A549 (cell line): ENCODE results near the gene FBXL13. TPM values are rescaled to one million over a fixed set of nuclear protein-coding genes. Genes with fewer than 3 reads are reported as not detected.

ENCODE experiments used
- ATAC-seq, 2 experiments: fragments of 200-7000 bp in 1 of 2; fragments of >200 bp in 1 of 2; cut with Nextera tagmentation in 1 of 2; cut with Tn5 transposase in 1 of 2; 3 replicates each; pipeline versions ENCODE4 v1.8.0 to v1.9.1; 2018 to 2020; ENCODE audit warnings: mild to moderate bottlenecking in 1 of 2, moderate library complexity in 1 of 2
- CTCF ChIA-PET: fragments of 300-600 bp; sonication (Branson Sonifier 250); formaldehyde crosslinking; extraction: SDS; loops from one replicate; lab custom pipeline; 2021; ENCODE audit warnings: antibody characterized with exemption, inconsistent platforms; lab: Yijun Ruan, JAX
- POLR2A ChIA-PET: fragments of 350-600 bp; formaldehyde crosslinking; extraction: SDS; loops from one replicate; lab custom pipeline; 2021; ENCODE audit warnings: antibody characterized with exemption, inconsistent platforms; lab: Yijun Ruan, JAX
- DNase-seq, 2 experiments: peaks; one replicate each; pipeline versions ENCODE4 v3.0.0 to v3.0.0-alpha.2; 2011 to 2016; ENCODE audit warnings: low read depth in 1 of 2, low spot score in 1 of 2
- FAIRE-seq: peaks from 2 replicates; lab custom pipeline; 2011; peaks lifted over from hg19 to GRCh38; lab: Jason Lieb, UNC
- H3K27ac ChIP-seq, 2 experiments: fragments of >200 bp; sonication (Bioruptor Twin); formaldehyde crosslinking; 3 replicates each; pipeline ENCODE4 v1.5.1; 2016 to 2017
- H3K4me1 ChIP-seq: fragments of >200 bp; sonication (Bioruptor Twin); formaldehyde crosslinking; 3 replicates; pipeline ENCODE4 v1.6.1; 2016
- H3K4me2 ChIP-seq: fragments of >200 bp; sonication (Bioruptor Twin); formaldehyde crosslinking; 3 replicates; pipeline ENCODE4 v1.6.1; 2016
- H3K4me3 ChIP-seq: fragments of >200 bp; sonication (Bioruptor Twin); formaldehyde crosslinking; 3 replicates; pipeline ENCODE4 v1.5.1; 2016
- H3K9me3 ChIP-seq: fragments of >200 bp; sonication (Bioruptor Twin); formaldehyde crosslinking; 3 replicates; pipeline ENCODE4 v1.6.1; 2016
- CBX8 ChIP-seq: fragments of 200-600 bp; sonication (generic); IDR thresholded peaks from 2 replicates; pipeline ENCODE4 v1.6.1; 2016
- CEBPB ChIP-seq, 2 experiments: fragments of >200 bp in 1 of 2; sonication (Bioruptor Twin) in 1 of 2; formaldehyde crosslinking in 1 of 2; IDR thresholded peaks; 2 replicates each; pipeline ENCODE4 v1.6.1; 2012 to 2016
- EP300 ChIP-seq, 2 experiments: fragments of >200 bp; sonication (Bioruptor Twin); formaldehyde crosslinking; IDR thresholded peaks; 2 replicates in 1 of 2; 3 replicates in 1 of 2; pipeline ENCODE4 v1.6.1; 2016 to 2017
- FOSB ChIP-seq: fragments of 250-450 bp; sonication (Bioruptor Pico); IDR thresholded peaks from 2 replicates; pipeline ENCODE4 v1.5.0; 2020; ENCODE audit warnings: mild to moderate bottlenecking, moderate library complexity
- FOSL2 ChIP-seq, 2 experiments: fragments of 450-650 bp in 1 of 2; fragments of >200 bp in 1 of 2; sonication (Bioruptor Twin) in 1 of 2; formaldehyde crosslinking; IDR thresholded peaks; 2 replicates each; pipeline versions ENCODE4 v1.5.0 to v1.6.1; 2016 to 2020; ENCODE audit warnings: mild to moderate bottlenecking in 1 of 2, moderate library complexity in 1 of 2
- GATA3 ChIP-seq: IDR thresholded peaks from 2 replicates; pipeline ENCODE4 v1.6.1; 2012; ENCODE audit warnings: borderline replicate concordance
- HOXA7 ChIP-seq: fragments of 250-450 bp; sonication (Bioruptor Pico); IDR thresholded peaks from 2 replicates; pipeline ENCODE4 v1.5.0; 2020; ENCODE audit warnings: mild to moderate bottlenecking, moderate library complexity
- HOXB5 ChIP-seq: fragments of 250-450 bp; sonication (Bioruptor Pico); IDR thresholded peaks from 2 replicates; pipeline ENCODE4 v1.5.0; 2020; ENCODE audit warnings: mild to moderate bottlenecking, moderate library complexity
- JUN ChIP-seq, 2 experiments: fragments of >200 bp; sonication (Bioruptor Twin); formaldehyde crosslinking; IDR thresholded peaks; 2 replicates in 1 of 2; 3 replicates in 1 of 2; pipeline ENCODE4 v1.6.1; 2016 to 2017
- JUNB ChIP-seq: fragments of >200 bp; sonication (Bioruptor Twin); formaldehyde crosslinking; IDR thresholded peaks from 2 replicates; pipeline ENCODE4 v1.6.1; 2016
- KDM5A ChIP-seq: fragments of 200-600 bp; sonication (generic); IDR thresholded peaks from 2 replicates; pipeline ENCODE4 v1.6.1; 2016; ENCODE audit warnings: antibody characterized with exemption, mild to moderate bottlenecking
- NR3C1 ChIP-seq: fragments of >200 bp; sonication (Bioruptor Twin); formaldehyde crosslinking; IDR thresholded peaks from 3 replicates; pipeline ENCODE4 v1.6.1; 2017
- RAD21 ChIP-seq, 2 experiments: fragments of >200 bp in 1 of 2; sonication (Bioruptor Twin) in 1 of 2; formaldehyde crosslinking in 1 of 2; IDR thresholded peaks in 1 of 2; conservative IDR thresholded peaks in 1 of 2; 2 replicates in 1 of 2; 3 replicates in 1 of 2; pipeline ENCODE4 v1.6.1; 2012 to 2018; ENCODE audit warnings: inconsistent platforms in 1 of 2
- TFCP2L1 ChIP-seq: fragments of 250-450 bp; sonication (Bioruptor Pico); IDR thresholded peaks from 2 replicates; pipeline ENCODE4 v1.5.0; 2021; ENCODE audit warnings: mild to moderate bottlenecking
- ZNF302 ChIP-seq: fragments of 250-450 bp; sonication (Bioruptor Pico); IDR thresholded peaks from 2 replicates; pipeline ENCODE4 v1.9.0; 2021; ENCODE audit warnings: inconsistent platforms, mild to moderate bottlenecking, moderate library complexity
- WGBS: methylation state at CpG from one replicate; pipeline ENCODE4 v1.1.6; 2017; ENCODE audit errors: missing lambda C conversion rate; 5-methylcytosine and 5-hydroxymethylcytosine counted together
- polyA plus RNA-seq, 4 experiments: library from polyadenylated mRNA; depleted of rRNA in 3 of 4; stranded (reverse); fragments of >200 nt; fragmentation: RNase III in 1 of 4; extraction: RNeasy Plus Mini Kit Qiagen cat#74134 plus additional on column Dnase treatment in 1 of 4; gene quantifications; 2 replicates in 3 of 4; 3 replicates in 1 of 4; pipeline ENCODE4 v1.2.3, GENCODE V29; 2011 to 2017
- TF ChIP-seq, protein P1 (sequence below): fragments of 250-450 bp; sonication (Bioruptor Pico); IDR thresholded peaks from 2 replicates; pipeline ENCODE4 v1.5.0; 2020; ENCODE audit warnings: low read depth, mild to moderate bottlenecking, moderate library complexity
- TF ChIP-seq, protein P2 (sequence below): IDR thresholded peaks from 2 replicates; pipeline ENCODE4 v1.6.1; 2012
- TF ChIP-seq, protein P3 (sequence below): fragments of 150-350 bp; IDR thresholded peaks from 2 replicates; pipeline ENCODE4 v1.6.1; 2014; ENCODE audit warnings: low read depth, mild to moderate bottlenecking, low read length
- TF ChIP-seq, protein P4 (sequence below): IDR thresholded peaks from 2 replicates; pipeline ENCODE4 v1.6.1; 2012

Gene FBXL13
- polyA plus RNA-seq, 2 of the 4 experiments (the other 2 are of a cell fraction): 0.45 to 0.70 TPM

DNA sequence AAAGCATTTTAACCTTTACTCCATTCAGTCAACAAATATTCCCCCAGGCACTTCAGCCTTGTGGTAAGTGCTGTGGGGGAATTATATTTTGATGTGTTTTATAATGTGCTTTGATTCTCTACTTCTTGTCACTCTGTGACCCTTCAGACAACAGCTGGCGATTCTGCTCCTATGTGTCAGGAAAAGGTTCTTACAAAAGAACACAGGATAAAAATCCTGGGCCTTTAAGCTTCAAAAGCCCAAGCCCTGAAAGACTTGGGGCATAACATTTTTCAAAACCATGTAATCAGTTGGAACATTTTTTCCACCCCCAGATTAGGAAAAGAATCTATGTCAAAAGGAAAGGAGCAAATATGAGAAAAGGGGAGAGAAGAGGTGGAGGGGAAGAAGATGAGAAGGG lies 199.6 kb downstream of the FBXL13 start:
- Histone ChIP-seq H3K4me1 (peaks cover 51% of the 10 kb centered on the region), H3K9me3 (no peaks in the 10 kb centered on the region), H3K27ac (peak overlapping the region; percentile 88 to 92), H3K4me2 (peak overlapping the region; percentile 67)
- ChIA-PET CTCF (interaction anchor here (1.2 to 1.5 kb wide), 4 partner anchors 9 to 187 kb away, joined by 3 to 4 read pairs (median 3); no protein-coding TSS in a partner anchor), POLR2A (no interaction called here)
- no peak for ATAC-seq
- DNase-seq: no peak
- FAIRE-seq: no peak
- 70% methylated on average over 1 of the region's 1 CpG for WGBS
- TF ChIP-seq, protein P1, sequence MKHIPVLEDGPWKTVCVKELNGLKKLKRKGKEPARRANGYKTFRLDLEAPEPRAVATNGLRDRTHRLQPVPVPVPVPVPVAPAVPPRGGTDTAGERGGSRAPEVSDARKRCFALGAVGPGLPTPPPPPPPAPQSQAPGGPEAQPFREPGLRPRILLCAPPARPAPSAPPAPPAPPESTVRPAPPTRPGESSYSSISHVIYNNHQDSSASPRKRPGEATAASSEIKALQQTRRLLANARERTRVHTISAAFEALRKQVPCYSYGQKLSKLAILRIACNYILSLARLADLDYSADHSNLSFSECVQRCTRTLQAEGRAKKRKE (CRISPR knock-in tag): no peak
- TF ChIP-seq CBX8 (no peak), GATA3 (no peak), NR3C1 (no peak), HOXA7 (CRISPR knock-in tag) (no peak)
- TF ChIP-seq, all 56 proteins: peak for 0
- H3K4me3 ChIP-seq: no peak overlapping the region

DNA sequence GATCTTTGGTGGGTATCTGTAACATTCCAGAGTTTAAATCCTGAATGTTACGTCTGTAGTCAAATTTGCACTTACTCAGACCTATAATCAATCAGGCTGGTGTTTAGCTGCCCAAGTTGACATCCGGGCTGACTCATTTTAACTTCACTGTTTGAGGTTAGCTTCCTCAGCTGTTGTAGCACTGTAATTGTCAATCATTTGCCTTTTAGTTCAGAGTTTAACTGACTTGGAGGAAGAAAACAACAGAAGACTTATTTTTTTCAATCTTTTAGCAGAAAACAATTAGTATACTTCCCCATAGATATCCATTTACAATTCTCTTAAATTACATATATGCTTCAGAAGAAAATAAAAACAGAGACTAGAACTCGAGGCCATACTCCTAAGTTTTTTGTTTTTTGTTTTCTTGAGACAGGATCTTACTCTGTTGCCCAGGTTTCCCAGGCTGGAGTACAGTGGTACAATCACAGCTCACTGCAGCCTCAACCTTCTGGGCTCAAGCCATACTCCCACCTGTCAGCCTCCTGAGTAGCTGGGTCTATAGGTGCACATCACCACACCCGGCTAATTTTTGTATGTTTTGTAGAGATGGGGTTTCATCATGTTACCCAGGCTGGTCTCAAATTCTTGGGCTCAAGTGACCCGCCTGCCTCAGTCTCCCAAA lies 200.3 kb downstream of the FBXL13 start:
- WGBS: 17% methylated on average over 5 of the region's 5 CpGs
- peak in 1 of 2 experiments; percentile 57; a peak in 3 of 6 replicates for ATAC-seq
- peak; percentile 28 for FAIRE-seq
- peak; percentile 61 to 81 for DNase-seq
- no peak overlapping the region for H3K4me3 ChIP-seq
- TF ChIP-seq JUN (IDR thresholded peaks at IDR 0.05) (peak in 1 of 2 experiments; percentile 45; a peak in 1 of 5 replicates), EP300 (IDR thresholded peaks at IDR 0.05) (peak in 1 of 2 experiments; percentile 33; a peak in 2 of 5 replicates), RAD21 (conservative IDR thresholded peaks at IDR 0.05 in 1 of 2, IDR thresholded peaks at IDR 0.05 in 1 of 2) (peak in 1 of 2 experiments; percentile 8; a peak in 1 of 5 replicates), CEBPB (IDR thresholded peaks at IDR 0.05) (0 out of 4 replicates have a peak, but pooled peaks of 1 of the 2 experiments have one; percentile 23), FOSB (CRISPR knock-in tag) (peak; percentile 40; the same call in 1 of the 2 replicates), TFCP2L1 (CRISPR knock-in tag) (no peak), GATA3 (peak; percentile 74; the same call in 1 of the 2 replicates), JUNB (peak; percentile 75), FOSL2 (IDR thresholded peaks at IDR 0.05) (peak; percentile 77), FOSL2 (CRISPR knock-in tag; IDR thresholded peaks at IDR 0.05) (peak; percentile 84), HOXB5 (CRISPR knock-in tag) (peak; percentile 90), KDM5A (no peak), CBX8 (no peak), ZNF302 (CRISPR knock-in tag) (no peak)
- TF ChIP-seq, protein P2, sequence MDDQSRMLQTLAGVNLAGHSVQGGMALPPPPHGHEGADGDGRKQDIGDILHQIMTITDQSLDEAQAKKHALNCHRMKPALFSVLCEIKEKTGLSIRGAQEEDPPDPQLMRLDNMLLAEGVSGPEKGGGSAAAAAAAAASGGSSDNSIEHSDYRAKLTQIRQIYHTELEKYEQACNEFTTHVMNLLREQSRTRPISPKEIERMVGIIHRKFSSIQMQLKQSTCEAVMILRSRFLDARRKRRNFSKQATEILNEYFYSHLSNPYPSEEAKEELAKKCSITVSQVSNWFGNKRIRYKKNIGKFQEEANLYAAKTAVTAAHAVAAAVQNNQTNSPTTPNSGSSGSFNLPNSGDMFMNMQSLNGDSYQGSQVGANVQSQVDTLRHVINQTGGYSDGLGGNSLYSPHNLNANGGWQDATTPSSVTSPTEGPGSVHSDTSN: peak; percentile 72
- TF ChIP-seq, protein P3, sequence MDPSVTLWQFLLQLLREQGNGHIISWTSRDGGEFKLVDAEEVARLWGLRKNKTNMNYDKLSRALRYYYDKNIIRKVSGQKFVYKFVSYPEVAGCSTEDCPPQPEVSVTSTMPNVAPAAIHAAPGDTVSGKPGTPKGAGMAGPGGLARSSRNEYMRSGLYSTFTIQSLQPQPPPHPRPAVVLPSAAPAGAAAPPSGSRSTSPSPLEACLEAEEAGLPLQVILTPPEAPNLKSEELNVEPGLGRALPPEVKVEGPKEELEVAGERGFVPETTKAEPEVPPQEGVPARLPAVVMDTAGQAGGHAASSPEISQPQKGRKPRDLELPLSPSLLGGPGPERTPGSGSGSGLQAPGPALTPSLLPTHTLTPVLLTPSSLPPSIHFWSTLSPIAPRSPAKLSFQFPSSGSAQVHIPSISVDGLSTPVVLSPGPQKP: no peak
- TF ChIP-seq, protein P4, sequence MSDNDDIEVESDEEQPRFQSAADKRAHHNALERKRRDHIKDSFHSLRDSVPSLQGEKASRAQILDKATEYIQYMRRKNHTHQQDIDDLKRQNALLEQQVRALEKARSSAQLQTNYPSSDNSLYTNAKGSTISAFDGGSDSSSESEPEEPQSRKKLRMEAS: peak; percentile 41; the same call in 1 of the 2 replicates
- peak overlapping the region; percentile 88 to 92 for H3K27ac ChIP-seq
- ChIA-PET CTCF (interaction anchor here (1.2 to 1.5 kb wide), 4 partner anchors 8 to 188 kb away, joined by 3 to 4 read pairs (median 3); no protein-coding TSS in a partner anchor), POLR2A (no interaction called here)
- H3K4me2 ChIP-seq: peak overlapping the region; percentile 67
- H3K4me1 ChIP-seq: peaks cover 51% of the 10 kb centered on the region
- H3K9me3 ChIP-seq: no peaks in the 10 kb centered on the region
